ENCODE results near the gene INCA1. TPM values are rescaled to one million over a fixed set of nuclear protein-coding genes. Genes with fewer than 3 reads are reported as not detected.

The INCA1 gene
- total and polyA plus RNA-seq, 2 donors (not counting 3 experiments of a cell fraction or from before 2014, with no cell fraction given) = 0.71 to 1.0 TPM

DNA sequence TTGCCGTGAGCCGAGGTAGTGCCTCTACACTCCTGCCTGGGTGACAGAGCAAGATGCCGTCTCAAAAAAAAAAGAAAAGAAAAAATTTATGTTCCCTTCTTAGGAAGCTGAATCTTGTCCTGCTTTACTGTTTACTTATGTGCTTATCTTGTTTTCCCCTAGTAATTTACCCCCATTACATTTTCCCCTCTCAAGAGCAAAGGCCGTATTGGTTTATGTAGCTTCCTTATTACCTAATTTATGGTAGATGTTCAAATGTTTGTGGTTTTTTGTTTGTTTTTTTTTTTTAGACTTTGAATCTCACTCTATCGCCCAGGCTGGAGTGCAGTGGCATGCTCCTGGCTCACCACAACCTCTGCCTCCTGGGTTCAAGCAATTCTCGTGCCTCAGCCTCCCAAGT is 48.2 kb upstream of the INCA1 start:
- FAIRE-seq = no peak
- POLR2A ChIA-PET = no interaction called here
- CTCF ChIA-PET = interaction anchor here (0.7 to 2.7 kb wide), 5 partner anchors 10 to 126 kb away, joined by 3 to 11 read pairs (median 4); no protein-coding TSS in a partner anchor

More for the DNA sequence above, 48.2 kb upstream of the INCA1 start:
- H3K36me3 ChIP-seq (ENCODE audit: control insufficient read depth in 2 of 2, extremely low read depth in 1 of 2, insufficient read depth in 2 of 2, low read length in 2 of 2) = no peaks in the 10 kb centered on the region
- dilution Hi-C loops (cut with MboI; ENCODE audit: extremely low pct_ligation_motif_present, low sequenced_read_pairs) (no loop called here), intact Hi-C loops (cut with micrococcal nuclease) (no loop called here)
- no peak overlapping the region for H2AFZ ChIP-seq (ENCODE audit: low read depth, low read length)
- no peaks in the 10 kb centered on the region for H3K79me2 ChIP-seq (ENCODE audit: control insufficient read depth, insufficient read depth, low read length)
- H3K9ac ChIP-seq (replicated peaks; ENCODE audit: extremely low read depth, insufficient read depth, low read length) = no peak overlapping the region
- H4K20me1 ChIP-seq (replicated peaks; ENCODE audit: control insufficient read depth, extremely low read depth, insufficient read depth, low read length) = no peaks in the 10 kb centered on the region
- no peaks in the 10 kb centered on the region for H3K9me3 ChIP-seq (replicated peaks; ENCODE audit: control insufficient read depth, insufficient read depth, low read length)
- BruUV-seq (replicated peaks) = no TSS peak
- no peak overlapping the region for H3K4me3 ChIP-seq (replicated peaks in 1 of 3; ENCODE audit: insufficient read depth in 1 of 3, low read depth in 1 of 3, low read length in 3 of 3)
- no peak overlapping the region for H3K4me2 ChIP-seq (ENCODE audit: insufficient read depth, low read length)
- peaks cover 6% of the 10 kb centered on the region for H3K4me1 ChIP-seq (ENCODE audit: control insufficient read depth, extremely low read depth, insufficient read depth, low read length)
- no peak overlapping the region for H3K27ac ChIP-seq (ENCODE audit: insufficient read depth, low read depth, low read length)
- no peaks in the 10 kb centered on the region for H3K9me1 ChIP-seq (replicated peaks; ENCODE audit: control insufficient read depth, extremely low read depth, insufficient read depth, low read length)
- no peaks in the 10 kb centered on the region for H3K27me3 ChIP-seq (ENCODE audit: control insufficient read depth in 2 of 2, insufficient read depth in 2 of 2, low read length in 2 of 2)
- TF ChIP-seq GATA2 (IDR thresholded peaks at IDR 0.05; ENCODE audit: insufficient read depth, insufficient read length, low read depth, low read length) (no peak), POLR2AphosphoS5 (IDR thresholded peaks at IDR 0.05; ENCODE audit: insufficient read depth, low read depth, low read length) (no peak), POLR2A (IDR thresholded peaks at IDR 0.05; ENCODE audit: low read depth, low read length) (no peak), MYC (IDR thresholded peaks at IDR 0.05; ENCODE audit: low read depth, low read length) (no peak), EZH2 (IDR thresholded peaks at IDR 0.05; ENCODE audit: borderline replicate concordance, low read depth, low read length, severe bottlenecking) (no peak), JUN (IDR thresholded peaks at IDR 0.05; ENCODE audit: borderline replicate concordance, insufficient read depth, insufficient read length, low read depth) (no peak), FOS (IDR thresholded peaks at IDR 0.05; ENCODE audit: borderline replicate concordance, insufficient read depth, low read length) (no peak)
- TF ChIP-seq, protein P1, sequence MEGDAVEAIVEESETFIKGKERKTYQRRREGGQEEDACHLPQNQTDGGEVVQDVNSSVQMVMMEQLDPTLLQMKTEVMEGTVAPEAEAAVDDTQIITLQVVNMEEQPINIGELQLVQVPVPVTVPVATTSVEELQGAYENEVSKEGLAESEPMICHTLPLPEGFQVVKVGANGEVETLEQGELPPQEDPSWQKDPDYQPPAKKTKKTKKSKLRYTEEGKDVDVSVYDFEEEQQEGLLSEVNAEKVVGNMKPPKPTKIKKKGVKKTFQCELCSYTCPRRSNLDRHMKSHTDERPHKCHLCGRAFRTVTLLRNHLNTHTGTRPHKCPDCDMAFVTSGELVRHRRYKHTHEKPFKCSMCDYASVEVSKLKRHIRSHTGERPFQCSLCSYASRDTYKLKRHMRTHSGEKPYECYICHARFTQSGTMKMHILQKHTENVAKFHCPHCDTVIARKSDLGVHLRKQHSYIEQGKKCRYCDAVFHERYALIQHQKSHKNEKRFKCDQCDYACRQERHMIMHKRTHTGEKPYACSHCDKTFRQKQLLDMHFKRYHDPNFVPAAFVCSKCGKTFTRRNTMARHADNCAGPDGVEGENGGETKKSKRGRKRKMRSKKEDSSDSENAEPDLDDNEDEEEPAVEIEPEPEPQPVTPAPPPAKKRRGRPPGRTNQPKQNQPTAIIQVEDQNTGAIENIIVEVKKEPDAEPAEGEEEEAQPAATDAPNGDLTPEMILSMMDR (IDR thresholded peaks at IDR 0.05; ENCODE audit: extremely low read depth in 1 of 2, insufficient read depth in 1 of 2, low read depth in 1 of 2, low read length in 2 of 2) = no peak
- TF ChIP-seq, protein P2, sequence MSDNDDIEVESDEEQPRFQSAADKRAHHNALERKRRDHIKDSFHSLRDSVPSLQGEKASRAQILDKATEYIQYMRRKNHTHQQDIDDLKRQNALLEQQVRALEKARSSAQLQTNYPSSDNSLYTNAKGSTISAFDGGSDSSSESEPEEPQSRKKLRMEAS (IDR thresholded peaks at IDR 0.05; ENCODE audit: insufficient read depth, insufficient read length) = no peak
- DNase-seq (ENCODE audit: low read depth, low spot score) = no peak
